Measurements from ENCODE around the gene ELMO2.

ELMO2 gene

DNA sequence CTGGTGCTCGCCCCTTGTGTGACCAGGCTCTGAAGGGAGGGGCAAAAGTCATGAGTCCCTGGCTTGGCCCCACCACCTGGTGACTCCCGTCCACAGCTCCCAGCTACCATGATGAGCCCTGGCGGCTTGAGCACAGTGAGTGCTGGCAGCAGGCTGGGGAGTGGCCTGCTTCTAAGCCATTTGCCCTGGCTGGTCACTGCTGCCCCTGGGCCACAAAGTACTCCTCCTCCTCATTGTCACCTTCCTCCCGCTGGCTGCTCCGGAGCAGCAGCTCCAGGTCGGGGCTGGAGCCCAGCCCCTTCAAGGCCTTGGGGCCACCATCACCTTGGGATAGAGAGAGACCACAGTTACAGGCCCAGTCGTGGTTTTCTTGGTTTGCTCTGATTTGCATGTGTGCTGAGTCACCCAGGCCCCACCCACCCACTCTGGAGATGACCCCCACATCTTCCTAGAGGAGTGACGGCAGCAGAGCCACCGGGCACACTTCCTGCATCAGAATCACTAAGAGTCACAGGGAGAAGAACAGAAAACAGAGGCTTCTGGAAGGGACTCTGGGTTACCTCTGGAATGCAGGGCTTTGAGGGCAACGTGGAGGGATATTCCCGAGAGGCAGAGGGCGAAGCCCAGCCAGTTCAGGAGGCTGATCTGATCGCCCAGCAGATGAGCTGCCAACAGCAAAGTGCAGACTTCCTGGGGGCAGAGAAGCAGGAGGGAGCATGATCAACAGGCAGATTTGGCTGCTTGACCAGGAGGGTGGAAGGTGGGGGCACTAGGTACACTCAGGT, 56.0 kb downstream of the ELMO2 start:
- peak; percentile 86 for DNase-seq

DNA sequence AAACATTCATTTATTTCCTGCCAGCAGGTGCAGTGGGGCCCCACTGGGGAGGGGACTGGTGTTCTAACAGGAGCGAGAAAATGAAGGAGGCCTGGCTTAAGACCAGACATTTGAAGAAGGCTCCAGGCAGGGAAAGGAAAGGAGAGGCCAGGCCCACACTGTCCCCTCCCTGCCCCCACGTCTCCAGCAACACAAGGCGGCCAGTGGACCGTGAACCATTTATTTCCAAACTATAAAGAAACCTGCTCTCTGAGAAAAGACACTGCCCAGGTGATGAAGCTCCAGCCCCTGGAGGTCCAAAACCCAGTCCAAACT, 56.7 kb downstream of the ELMO2 start:
- DNase-seq = no peak

DNA sequence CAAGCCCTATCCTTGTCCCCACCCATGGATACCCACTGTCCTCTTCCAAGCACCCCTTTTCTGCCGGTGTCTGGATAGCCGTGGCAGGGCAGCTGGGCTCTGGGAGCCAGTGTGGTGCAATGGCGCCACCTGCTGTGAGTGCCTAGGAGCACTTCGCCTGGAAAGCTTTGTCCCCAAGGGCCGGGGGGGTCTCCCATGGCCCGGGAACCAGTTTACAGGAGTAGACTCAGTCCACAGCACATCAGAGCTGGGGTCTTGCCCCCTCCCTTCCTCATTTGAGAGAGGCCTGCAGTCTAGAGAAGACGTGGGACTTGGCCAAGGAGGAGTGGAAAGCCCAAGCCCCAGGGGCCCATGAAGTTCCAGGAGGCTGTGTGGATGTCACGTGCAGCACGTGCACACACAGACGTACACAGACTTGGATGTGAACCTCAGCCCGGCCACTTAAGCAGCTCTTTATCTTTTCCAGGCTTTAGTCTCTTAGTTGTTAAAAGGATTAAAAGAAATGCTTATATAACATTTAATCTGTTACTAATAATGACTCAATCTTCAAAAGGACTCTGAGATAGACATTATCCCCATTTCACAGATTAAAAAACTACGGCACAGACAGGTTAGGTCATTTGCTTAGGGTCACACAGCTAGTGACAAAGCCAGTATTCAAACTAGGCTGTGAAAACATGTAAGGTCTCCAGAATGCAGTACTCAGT, 57.2 kb downstream of the ELMO2 start:
- DNase-seq = peak; percentile 48

DNA sequence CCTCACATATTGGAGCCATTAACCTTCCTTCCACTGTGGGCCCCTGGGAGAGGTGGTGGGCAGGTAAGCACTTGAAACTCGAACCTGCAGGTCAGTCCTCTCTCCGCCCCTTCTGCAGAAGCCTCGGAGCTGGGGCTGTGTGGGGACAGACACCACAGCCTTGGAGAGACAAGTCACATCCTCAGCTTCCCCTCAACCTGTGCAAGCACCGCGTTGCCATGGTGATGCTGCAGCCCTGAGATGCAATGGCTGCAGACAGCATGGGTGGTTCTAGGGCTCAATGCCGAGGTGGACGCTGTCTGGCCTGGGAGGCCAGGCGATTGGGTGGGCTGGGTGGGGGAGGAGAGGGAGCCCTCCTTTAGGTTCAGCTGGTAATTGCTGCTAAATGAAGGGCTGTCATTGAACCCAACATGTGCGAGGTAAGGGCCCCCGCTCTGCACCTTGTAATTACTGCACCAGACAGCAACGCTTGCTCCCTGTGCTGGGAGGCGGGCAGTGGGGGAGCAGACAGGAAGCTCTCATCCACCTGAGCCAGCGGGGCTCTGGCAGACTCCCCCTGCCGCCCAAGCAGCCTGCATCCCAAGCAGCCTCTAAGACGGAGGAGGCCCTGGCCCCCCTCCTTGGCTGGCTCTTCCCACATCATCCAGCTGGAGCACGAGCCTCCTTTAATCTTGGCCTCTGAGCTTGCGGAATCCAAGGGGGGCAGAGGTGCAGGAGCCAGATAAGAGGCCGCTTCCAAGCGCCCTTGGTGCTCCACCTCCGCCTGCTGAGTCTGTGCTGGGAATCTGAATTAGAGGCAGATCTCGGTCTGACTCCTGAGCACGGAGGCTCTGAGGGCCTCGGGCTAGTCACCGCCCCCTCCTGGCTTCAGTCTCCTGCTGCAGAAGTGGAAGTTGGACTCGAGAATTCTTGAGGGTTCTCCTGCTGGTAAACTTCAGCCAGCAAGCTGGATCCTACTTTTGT, 58.3 kb downstream of the ELMO2 start:
- DNase-seq = no peak

DNA sequence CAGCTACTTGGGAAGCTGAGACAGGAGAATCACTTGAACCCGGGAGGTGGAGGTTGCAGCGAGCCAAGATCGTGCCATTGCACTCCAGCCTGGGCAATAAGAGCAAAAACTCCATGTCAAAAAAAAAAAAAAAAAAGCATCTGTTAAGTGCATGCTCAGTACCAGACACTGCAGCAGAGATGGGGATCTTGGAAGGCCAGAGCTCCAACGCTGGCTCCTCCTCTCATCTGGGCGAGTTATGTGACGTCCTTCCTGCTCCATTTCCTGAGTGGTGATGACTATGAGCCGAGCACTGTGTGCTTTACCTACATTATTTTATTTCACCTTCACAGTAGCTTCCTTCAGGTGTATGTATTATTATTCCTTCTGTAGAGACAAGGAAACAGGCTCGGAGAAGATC, 59.6 kb downstream of the ELMO2 start:
- DNase-seq = no peak

DNA sequence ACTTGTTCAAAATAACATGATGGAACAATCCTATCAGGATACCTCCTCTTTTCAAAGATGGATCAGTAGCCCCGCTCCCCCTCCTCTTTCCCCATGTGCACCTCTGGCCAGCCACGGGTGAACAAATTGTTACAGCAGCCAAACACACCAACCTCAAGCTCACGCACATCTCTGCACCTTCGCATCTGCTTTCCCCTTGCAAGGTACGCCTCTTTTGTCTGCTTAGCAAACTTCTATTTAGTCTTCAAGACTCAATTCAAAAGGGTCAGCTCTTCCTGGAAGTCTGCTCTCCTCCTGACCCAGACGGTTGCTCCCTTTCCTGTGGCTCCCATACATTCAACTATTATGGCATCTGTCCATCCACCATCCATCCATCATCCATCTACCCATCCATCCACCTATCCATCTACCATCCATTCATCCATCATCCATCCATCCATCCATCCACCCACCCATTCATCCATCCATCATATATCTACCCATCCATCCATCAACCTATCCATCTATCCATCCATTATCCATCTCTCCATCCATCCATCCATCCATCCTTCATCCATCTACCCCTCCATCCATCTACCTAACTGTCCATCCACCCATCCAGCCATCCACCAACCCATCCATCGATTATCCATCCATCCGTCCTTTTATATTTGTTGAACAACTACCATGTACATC, 61.8 kb downstream of the ELMO2 start:
- DNase-seq = no peak

DNA sequence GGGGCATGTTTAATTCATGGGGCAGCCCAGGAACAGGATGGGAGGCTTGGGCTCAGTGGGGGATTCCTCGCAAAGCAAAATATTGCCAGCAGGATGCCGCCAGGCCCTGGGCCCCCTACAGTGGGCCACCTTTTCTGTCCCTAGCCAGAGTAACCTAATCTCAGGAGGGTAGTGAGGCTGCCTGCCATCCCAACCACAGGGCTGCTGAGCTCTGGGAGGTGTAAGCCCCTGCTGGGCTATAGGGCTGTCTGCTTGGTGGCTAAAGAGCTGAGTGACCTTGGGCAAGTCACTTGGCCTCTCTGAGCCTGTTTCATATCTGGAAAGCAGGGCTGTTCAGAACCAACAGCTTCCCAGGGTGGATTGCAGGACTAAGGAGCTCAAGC, 62.4 kb downstream of the ELMO2 start:
- DNase-seq = no peak

DNA sequence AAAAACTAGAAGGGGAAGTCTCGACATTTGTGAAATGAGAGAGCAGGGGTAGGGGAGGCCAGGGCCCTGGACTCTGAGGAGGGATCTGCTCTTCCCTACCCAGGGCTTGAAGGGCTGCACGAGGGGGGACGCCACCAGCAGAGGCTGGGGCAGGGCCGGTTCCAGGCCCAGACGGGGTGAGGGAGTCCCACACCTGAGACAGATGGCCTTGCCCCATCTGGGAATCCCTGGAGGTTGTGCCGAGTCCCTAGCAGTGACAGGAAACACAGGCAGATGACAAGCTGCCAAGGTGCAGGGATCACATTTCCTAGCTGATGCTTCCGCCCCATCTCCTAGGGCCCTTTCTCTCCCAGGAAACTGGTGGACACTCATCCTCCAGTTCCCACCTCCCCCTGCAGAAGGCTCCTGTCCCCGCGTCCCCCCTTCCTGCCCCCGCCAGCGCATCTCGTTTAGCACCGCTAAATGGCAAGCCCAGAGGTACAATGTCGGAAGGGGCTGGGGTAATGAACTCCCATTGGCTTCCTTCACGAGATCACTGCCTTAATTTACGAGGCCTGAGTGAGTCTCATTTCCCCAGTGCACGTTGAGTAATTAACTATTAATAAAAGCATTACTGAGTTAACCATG, 63.0 kb downstream of the ELMO2 start:
- peak; percentile 15 for DNase-seq

DNA sequence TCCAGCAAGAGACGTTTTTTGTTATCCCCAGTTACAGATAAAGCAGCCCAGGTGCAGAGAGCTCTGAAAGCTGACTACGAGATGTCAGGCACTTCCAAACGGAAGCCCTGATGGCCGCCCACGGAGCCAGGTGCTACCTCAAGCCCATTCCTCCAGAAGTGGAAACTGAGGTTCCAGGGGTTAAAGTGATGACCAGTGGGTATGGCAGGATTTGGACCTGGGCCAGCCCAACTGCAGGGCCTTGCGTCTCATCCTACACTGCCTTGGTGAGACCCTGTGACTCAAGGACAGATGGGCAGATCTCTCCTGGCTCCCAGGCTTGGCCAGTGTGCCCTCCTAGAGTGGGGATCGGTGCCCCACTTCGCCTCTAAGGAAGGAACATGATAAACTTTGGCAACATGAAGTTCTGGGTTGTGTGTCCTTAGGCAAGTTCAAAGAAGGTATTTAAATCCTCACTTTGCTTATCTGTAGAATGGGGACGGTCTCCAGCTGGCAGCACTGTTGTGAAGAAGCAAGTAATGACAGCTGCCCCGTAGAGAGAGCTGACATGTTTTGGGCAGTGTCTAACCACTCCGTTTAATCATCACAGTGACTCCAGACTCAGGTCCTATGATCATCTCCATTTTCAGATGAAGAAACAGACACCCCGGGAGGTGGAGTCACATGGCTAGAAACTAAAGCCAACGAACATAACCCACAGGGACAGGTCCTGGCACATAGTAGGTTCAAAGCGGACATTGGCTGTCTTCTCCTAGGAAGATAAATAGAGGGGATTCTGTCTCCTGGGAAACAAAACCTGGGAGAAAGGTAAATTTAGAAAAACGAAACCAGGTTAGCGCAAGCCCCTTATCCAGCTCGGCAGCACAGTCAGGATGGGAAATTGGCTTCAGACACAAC, 63.7 kb downstream of the ELMO2 start:
- peak; percentile 36 for DNase-seq

DNA sequence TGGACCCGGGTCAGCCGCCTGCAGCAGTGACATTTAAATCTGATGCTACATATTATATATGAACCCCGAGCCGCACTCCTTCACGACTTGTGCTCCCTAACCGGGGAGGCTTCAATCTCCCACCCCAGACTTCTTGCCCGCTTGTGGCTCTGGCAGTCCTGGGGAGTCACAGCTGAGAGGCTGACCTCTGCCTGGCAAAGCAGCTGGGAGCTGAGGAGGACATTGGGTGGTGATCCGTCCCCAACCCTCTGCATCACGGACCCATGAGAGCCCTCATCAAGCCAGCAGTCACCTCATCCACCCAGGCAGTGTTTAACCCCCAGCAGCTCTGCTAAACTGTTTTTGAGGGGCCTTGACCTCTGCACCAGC, 64.4 kb downstream of the ELMO2 start:
- DNase-seq = no peak

DNA sequence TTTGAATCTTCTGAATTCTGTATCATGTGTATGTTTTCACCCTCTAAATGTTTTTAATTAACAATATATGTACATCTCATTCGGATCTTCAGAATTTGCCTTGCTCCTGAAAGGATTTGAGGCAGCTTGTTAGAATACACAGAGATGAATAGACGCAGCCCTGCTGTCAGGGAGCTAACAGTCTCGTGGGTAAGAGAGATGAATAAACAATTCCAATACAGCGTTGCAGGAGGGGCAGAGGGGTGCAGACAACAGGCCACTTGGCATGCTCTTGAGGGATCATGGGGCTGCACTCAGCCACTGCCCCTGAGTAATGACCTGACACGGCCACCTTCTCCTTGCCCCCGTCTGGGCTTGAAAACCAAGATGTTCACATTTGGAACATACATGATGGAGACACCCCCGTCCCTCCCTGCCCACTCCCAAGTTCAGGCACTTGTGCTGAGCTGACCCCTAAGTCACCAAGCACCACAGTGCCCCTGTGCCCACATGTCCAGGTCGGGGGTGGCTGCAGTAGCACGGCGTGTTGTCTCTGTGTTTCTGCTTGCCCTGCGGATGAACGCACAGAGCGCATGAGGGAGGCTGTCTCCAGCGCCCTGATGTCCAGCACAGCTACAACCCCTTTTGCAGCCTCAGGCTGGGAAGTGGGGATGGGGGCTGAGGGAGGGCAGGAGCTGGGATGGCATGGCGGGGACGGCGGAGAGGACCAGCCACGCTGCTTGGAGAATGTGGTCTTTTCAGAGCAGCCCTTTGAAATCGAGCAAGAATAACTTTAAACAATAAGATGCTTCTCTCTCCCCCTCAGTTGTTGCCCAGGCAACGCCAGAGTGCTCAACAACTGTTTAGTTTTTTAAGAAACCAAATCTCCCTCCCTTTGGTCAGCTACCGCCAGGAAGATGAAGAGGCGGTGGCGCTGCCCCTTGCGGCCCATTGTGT, 65.1 kb downstream of the ELMO2 start:
- no peak for DNase-seq

DNA sequence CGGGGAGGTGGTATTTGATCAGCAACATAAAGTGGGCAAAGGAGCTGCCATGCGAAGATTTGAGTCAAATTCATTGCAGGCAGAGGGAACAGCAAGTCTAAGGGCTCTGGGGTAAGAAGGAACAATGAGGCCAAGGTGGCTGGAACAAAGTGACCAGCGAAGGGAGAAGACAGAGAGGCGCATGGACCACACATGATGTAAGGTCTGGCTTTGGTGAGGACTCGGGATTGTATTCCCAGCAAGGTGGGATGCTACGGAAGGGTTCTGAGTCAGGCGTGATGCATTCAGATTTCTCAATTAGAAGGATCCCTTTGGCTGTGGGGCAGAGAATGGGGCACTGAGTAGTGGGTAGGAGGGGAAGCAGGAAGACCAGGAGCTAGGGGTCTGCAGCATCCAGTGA, 67.4 kb downstream of the ELMO2 start:
- no peak for DNase-seq

DNA sequence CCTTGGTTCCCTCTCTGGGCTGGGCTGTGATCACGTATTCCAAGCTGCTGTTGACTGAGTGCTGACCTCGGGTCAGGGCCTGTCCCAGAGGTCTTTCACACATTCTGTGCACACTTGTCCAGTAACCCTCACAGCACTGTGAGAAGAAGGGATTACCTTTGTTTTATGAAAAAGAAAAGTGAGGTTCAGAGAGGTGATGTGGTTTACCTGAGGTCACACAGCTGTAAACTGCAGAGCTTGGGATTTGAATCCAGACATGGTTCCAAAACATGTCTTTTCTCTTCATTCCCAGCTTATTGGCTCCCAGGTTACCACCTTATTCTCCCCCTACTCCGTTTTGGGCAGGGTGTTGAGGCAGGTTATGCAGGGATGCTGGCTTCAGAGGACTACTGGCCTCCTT, 69.7 kb downstream of the ELMO2 start:
- DNase-seq = no peak

DNA sequence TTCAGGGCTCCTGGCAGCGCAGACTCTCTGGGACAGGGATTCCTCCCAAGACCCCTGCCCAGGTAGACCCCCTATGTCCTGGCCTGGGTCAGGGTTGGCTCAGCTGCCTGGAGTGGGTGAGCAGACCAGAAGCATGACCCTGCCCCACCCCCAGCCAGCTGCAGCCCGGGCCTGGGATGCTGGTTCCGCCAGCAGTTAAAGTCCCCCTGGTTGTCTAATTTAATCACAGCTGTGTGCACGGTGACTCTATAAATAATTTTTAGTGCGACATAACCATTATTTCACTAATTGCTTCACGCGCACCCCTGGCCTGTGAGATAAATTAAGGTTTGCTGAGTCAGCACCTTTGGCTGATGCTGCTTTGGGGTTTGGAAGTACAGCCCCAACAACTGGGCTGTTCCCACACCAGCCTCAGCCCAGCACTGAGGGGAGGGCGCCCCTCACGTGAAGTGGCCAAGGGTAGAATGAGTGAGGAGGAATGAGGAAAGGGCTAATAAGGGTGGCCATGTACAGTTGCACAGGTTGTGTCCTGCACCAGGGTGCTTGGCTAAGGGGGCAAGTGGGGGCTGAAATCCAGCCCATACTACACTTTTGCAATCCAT, 72.0 kb downstream of the ELMO2 start:
- no peak for DNase-seq

DNA sequence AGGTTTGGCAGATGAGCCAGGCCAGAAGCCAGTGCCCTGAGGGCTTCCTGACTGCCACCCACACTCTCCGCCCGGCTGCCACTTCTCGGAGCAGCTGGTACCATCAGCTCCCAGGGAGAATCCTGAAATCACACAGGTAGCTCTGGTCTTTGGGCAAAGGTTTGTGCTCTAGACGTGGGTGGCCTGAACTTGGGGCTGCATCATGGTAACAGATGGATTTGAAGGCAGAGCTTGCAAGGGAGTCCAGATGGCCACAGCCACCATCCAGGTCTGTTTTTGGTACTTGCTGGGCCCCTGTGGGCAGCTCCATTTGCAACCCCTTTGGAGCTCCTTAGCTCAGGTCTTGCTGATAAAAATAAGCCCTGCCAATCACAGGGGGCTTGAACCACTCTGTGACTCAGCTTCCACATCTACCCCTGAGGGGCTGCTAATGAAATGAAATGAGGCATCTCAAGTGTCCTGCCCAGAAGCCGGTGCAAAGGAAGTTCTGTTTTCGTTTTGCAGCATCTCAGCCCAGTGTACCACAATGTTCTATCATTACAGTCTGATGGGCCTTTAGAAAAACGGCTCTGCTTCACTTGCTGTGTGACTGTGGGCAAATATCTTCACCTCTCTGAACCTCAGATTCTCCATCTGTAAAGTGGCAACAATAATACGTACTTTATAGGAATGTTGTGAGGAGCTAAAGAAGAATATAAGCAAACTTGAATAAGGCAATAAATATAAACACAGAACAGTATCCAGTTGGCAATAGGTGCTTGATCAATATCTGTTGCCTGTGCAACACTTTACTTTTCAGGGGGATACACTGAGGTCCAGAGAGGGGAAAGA, 73.0 kb downstream of the ELMO2 start:
- no peak for DNase-seq

DNA sequence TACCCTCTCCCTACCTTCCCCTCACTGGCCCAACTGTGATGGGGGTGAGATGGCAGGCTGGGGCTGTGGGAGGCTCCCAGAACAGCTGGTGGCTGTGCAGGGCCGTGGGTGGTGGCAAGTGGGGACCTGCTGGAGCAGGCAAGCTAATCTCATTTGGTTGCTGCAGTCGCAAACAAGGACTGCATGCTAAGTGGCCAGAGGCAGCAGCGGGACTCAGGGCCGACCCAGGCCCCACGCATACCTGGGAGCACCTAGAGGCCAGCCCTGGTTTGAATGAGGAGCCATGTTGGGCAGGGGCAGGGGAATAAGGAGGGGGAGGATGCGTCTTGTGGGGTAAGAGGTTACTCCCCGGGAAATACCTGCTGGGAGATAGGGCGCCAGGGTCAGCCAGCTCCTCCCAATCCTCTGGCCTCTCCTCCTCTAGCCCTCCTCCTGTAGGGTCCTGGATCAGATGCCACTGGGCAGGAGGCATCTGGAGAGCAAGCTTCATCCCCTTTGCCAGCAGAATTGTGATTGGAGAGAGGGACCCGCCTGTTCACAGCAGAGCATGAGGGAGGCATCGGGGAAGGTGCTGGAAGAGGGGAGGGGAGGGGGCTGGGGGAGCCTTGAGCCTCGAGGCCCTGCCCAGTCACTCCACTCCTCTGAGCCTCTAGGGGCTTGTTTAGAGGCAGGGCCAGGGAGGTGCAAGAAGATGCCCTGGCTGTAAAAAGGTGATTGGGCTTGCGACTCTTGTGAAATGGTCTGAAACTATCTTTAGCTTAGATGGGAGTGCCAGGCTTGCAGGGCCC, 73.8 kb downstream of the ELMO2 start:
- DNase-seq = no peak

DNA sequence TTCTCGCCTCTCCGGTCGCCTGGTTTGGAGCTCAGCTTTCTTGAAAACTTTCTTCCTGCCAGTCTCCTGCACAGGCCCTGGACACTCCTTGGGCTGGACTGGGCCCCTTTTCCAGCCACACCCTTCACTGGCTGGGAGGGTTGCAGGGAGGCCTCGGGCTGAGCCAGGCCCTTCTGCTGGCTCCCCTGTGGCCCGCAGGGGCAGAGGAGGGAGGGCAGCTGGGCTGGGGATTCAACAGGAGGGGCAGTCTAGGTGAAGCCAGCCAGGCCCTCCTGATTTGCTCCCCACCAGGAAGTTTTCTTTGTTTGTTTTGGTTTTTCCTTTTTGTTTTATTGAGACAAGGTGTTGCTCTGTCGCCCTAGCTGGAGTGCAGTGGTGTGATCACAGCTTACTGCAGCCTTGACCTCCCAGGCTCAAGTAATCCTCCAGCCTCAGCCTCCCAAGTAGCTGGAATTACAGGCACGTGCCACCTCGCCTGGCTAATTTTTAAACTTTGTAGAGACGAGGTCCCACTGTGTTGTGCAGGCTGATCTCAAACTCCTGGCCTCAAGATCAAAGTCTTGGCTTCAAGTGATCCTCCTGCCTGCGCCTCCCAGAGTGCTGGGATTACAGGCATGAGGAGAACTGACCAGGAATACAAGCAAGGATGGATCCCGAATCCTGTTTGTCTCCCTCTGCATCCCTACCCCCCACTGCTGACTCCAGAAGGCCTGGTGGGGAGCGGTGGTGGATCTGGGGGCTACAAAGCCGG, 74.6 kb downstream of the ELMO2 start:
- DNase-seq = no peak

All from inflammatory macrophage treated with lipopolysaccharide for 4 hours (primary cell).